ENCODE data around the gene SLC4A5.

- TF ChIP-seq, protein P1, sequence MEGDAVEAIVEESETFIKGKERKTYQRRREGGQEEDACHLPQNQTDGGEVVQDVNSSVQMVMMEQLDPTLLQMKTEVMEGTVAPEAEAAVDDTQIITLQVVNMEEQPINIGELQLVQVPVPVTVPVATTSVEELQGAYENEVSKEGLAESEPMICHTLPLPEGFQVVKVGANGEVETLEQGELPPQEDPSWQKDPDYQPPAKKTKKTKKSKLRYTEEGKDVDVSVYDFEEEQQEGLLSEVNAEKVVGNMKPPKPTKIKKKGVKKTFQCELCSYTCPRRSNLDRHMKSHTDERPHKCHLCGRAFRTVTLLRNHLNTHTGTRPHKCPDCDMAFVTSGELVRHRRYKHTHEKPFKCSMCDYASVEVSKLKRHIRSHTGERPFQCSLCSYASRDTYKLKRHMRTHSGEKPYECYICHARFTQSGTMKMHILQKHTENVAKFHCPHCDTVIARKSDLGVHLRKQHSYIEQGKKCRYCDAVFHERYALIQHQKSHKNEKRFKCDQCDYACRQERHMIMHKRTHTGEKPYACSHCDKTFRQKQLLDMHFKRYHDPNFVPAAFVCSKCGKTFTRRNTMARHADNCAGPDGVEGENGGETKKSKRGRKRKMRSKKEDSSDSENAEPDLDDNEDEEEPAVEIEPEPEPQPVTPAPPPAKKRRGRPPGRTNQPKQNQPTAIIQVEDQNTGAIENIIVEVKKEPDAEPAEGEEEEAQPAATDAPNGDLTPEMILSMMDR (IDR thresholded peaks at IDR 0.05): no peak
- TF ChIP-seq POLR2AphosphoS5 (IDR thresholded peaks at IDR 0.05) (no peak), EP300 (IDR thresholded peaks at IDR 0.05) (no peak), POLR2A (IDR thresholded peaks at IDR 0.05) (no peak)
These were observed 30.8 kb upstream of the SLC4A5 start for GRCh38 chr2:74373985-74374384.
